ENCODE results near the gene LRRC42.
"Not testable (repeated sequence)": the region's sequence is repeated elsewhere in the genome, so short reads cannot be mapped to it uniquely, and the experiment has no call there.

The LRRC42 gene

GRCh38 chr1:54001591-54001990, 55.4 kb downstream of the LRRC42 start:
- DNase-seq, result no peak
- Mint-ChIP-seq H3K36me3 (ENCODE audit: low read depth) (no peaks in the 10 kb centered on the region), H3K4me1 (ENCODE audit: low read depth) (no peaks in the 10 kb centered on the region), H3K27me3 (no peaks in the 10 kb centered on the region), H3K27ac (no peak overlapping the region), H3K9me3 (no peaks in the 10 kb centered on the region), H3K4me3 (no peak overlapping the region)

- no peaks in the 10 kb centered on the region for H3K27me3 Mint-ChIP-seq
- no peaks in the 10 kb centered on the region for H3K4me1 Mint-ChIP-seq (ENCODE audit: low read depth)
- no peak overlapping the region for H3K27ac Mint-ChIP-seq
- H3K9me3 Mint-ChIP-seq, result no peaks in the 10 kb centered on the region
- no peaks in the 10 kb centered on the region for H3K36me3 Mint-ChIP-seq (ENCODE audit: low read depth)
- DNase-seq, result no peak
- H3K4me3 Mint-ChIP-seq, result no peak overlapping the region
Observed at GRCh38 chr1:54002544-54003248, 56.5 kb downstream of the LRRC42 start.

- Mint-ChIP-seq H3K9me3 (no peaks in the 10 kb centered on the region), H3K27ac (no peak overlapping the region), H3K36me3 (ENCODE audit: low read depth) (no peaks in the 10 kb centered on the region), H3K4me1 (ENCODE audit: low read depth) (no peaks in the 10 kb centered on the region), H3K4me3 (no peak overlapping the region), H3K27me3 (no peaks in the 10 kb centered on the region)
- DNase-seq, result no peak
Observed at GRCh38 chr1:54003249-54003646, 57.1 kb downstream of the LRRC42 start.

- not testable (repeated sequence) for H3K4me1 Mint-ChIP-seq (ENCODE audit: low read depth); DNase-seq; H3K4me3 Mint-ChIP-seq; H3K9me3 Mint-ChIP-seq; H3K27ac Mint-ChIP-seq; H3K36me3 Mint-ChIP-seq (ENCODE audit: low read depth); H3K27me3 Mint-ChIP-seq
Observed at GRCh38 chr1:54003750-54004480, 57.8 kb downstream of the LRRC42 start.

GRCh38 chr1:54004481-54005049, 58.4 kb downstream of the LRRC42 start:
- H3K4me1 Mint-ChIP-seq (ENCODE audit: low read depth), result no peaks in the 10 kb centered on the region
- H3K27ac Mint-ChIP-seq, result no peak overlapping the region
- H3K9me3 Mint-ChIP-seq, result no peaks in the 10 kb centered on the region
- H3K27me3 Mint-ChIP-seq, result no peaks in the 10 kb centered on the region
- DNase-seq, result no peak
- no peaks in the 10 kb centered on the region for H3K36me3 Mint-ChIP-seq (ENCODE audit: low read depth)
- no peak overlapping the region for H3K4me3 Mint-ChIP-seq

DNA sequence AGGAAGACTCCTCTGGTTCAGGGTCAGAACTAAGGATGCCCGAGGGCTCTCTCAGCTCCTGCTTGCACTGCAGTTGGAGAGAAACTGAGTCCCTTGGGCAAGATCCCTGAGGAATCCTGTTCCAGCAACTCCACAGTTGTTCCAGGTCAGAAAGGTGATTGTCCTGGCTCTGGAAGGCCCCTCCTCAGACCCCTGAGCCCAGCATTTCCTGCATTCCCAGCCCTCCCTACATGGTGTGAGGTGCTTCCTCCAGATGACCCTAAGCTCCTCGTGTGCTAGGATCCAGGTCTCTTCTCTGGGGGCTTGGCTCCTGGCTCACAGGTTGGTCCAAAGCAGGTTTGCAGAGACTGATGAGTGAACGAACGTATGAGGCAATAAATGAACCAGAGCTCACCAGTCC, 60.4 kb downstream of the LRRC42 start:
- Mint-ChIP-seq H3K4me1 (ENCODE audit: low read depth) (no peaks in the 10 kb centered on the region), H3K27ac (no peak overlapping the region), H3K9me3 (no peaks in the 10 kb centered on the region), H3K4me3 (no peak overlapping the region), H3K27me3 (no peaks in the 10 kb centered on the region), H3K36me3 (ENCODE audit: low read depth) (no peaks in the 10 kb centered on the region)
- no peak for DNase-seq

DNA sequence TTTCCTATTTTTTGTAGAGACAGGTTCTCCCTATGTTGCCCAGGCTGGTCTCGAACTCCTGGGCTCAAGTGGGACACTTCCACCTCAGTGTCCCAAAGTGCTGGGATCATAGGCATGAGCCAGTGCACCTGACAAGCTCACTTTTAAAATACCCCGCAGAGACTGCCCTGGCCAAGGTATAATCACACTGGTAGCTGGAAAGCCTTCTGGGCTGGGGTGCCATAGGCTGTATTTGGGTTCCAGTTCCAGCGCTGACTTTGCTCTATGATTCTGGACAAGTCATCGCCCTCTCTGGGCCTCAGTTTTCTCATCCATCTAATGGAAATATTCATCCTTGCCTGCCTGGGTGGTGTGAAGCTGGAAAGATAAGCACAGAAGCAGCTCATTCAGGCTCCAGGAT, 61.5 kb downstream of the LRRC42 start:
- Mint-ChIP-seq H3K9me3 (no peaks in the 10 kb centered on the region), H3K27me3 (no peaks in the 10 kb centered on the region), H3K4me3 (no peak overlapping the region), H3K4me1 (ENCODE audit: low read depth) (no peaks in the 10 kb centered on the region), H3K36me3 (ENCODE audit: low read depth) (no peaks in the 10 kb centered on the region), H3K27ac (no peak overlapping the region)
- DNase-seq, result no peak

DNA sequence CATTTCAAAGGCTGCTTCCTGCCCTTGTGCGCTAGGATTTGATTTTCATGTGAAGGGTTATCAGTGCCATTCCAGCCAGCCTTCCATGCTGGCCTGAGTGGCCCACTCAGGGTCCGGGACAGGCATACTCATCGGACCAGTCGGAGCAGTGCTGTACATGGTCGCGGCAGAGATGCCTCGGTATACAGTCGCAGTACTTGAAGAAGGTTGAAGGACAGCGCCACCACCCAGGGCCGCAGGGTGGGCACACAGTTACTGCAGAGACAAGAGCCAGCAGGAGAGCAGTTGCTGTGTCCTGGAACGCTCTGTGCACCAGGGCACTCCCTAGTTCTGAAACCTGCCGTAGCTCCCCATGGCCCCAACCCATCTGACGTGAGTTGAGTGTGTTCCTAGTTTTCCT, 62.7 kb downstream of the LRRC42 start:
- Mint-ChIP-seq H3K27ac (no peak overlapping the region), H3K4me3 (no peak overlapping the region), H3K36me3 (ENCODE audit: low read depth) (no peaks in the 10 kb centered on the region), H3K4me1 (ENCODE audit: low read depth) (no peaks in the 10 kb centered on the region), H3K27me3 (no peaks in the 10 kb centered on the region), H3K9me3 (no peaks in the 10 kb centered on the region)
- DNase-seq, result no peak

DNA sequence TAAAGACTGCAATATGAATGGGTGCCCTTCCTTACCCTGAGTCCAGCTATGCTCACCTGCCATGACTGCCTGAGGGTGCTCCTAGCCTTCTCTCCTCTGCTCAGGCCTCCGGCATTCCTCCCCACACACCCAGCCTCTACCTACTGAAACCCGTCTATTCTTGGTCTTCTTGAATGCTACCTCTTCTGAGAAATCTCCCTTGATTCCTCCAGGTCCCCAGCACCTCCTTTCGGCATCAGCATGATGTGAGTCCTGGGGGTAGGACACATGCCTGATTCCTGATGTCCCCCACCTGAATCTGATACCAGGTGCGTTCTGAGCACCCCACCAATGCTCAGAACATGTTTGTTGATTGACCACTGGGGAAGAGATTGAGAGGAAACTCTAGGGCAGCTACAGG, 63.3 kb downstream of the LRRC42 start:
- no peak for DNase-seq
- H3K4me1 Mint-ChIP-seq (ENCODE audit: low read depth), result no peaks in the 10 kb centered on the region

DNA sequence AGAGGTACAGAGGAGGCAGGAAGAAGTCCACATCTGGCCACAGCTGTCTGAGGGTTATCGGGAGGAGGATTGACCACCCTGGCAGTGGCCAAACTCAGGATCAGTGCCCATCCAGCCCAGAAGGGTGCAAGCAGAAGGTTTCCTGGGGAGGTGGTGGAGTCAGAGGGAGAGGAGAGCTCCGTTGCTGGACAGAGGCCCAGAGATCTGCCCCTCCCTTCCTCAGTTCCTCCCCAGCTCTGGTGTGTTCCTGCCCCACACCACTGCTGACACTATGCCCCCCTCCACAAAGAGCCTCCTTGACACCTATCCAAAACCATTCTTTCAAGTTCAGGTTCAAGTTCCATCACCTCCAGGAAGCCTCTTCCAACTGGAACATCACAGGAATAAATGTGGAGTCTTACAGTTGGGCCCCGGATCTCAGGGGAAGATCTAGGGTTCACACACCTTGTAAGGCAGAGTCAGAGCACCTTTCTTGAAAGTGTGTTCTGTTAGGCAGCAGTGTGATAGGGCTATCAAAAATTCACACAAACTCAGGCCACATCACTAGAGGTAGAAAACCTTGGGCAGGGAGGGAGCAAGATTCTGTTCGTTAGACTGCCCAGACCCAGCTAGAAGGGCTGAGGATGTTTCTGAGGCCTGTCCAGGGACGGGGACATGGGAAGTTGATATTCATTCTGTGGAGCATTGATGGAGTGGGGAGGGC, 64.4 kb downstream of the LRRC42 start:
- Mint-ChIP-seq H3K4me1 (ENCODE audit: low read depth) (no peaks in the 10 kb centered on the region), H3K27ac (no peak overlapping the region), H3K4me3 (no peak overlapping the region), H3K36me3 (ENCODE audit: low read depth) (no peaks in the 10 kb centered on the region), H3K27me3 (no peaks in the 10 kb centered on the region), H3K9me3 (no peaks in the 10 kb centered on the region)
- DNase-seq, result no peak

More for the DNA sequence above, 63.3 kb downstream of the LRRC42 start:
- Mint-ChIP-seq H3K36me3 (ENCODE audit: low read depth) (no peaks in the 10 kb centered on the region), H3K27me3 (no peaks in the 10 kb centered on the region), H3K9me3 (no peaks in the 10 kb centered on the region), H3K27ac (no peak overlapping the region), H3K4me3 (no peak overlapping the region)

GRCh38 chr1:54011316-54012007, 65.3 kb downstream of the LRRC42 start:
- Mint-ChIP-seq H3K9me3 (no peaks in the 10 kb centered on the region), H3K36me3 (ENCODE audit: low read depth) (no peaks in the 10 kb centered on the region), H3K4me1 (ENCODE audit: low read depth) (no peaks in the 10 kb centered on the region), H3K27ac (no peak overlapping the region), H3K27me3 (no peaks in the 10 kb centered on the region), H3K4me3 (no peak overlapping the region)
- DNase-seq, result no peak

DNA sequence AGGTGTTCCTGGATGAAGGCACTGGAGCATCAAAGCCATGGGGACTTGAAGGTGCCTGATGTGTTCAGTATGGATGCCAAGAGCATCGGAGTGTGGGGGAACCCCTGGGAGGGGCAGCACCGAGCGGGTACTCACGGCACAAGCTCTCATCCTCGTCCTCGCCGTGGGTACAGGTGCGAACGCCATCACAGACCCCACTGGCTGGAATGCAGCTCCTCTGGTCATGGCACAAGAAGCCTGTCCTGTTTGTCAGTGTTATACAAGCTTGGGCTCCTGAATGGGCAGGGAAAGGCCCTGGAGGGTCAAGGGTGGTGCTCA, 65.8 kb downstream of the LRRC42 start:
- Mint-ChIP-seq H3K4me3 (no peak overlapping the region), H3K27ac (no peak overlapping the region), H3K9me3 (no peaks in the 10 kb centered on the region), H3K36me3 (ENCODE audit: low read depth) (no peaks in the 10 kb centered on the region), H3K27me3 (no peaks in the 10 kb centered on the region), H3K4me1 (ENCODE audit: low read depth) (no peaks in the 10 kb centered on the region)
- DNase-seq, result no peak

- DNase-seq, result no peak
- no peaks in the 10 kb centered on the region for H3K9me3 Mint-ChIP-seq
- no peak overlapping the region for H3K27ac Mint-ChIP-seq
- H3K4me1 Mint-ChIP-seq (ENCODE audit: low read depth), result no peaks in the 10 kb centered on the region
- no peak overlapping the region for H3K4me3 Mint-ChIP-seq
- H3K27me3 Mint-ChIP-seq, result no peaks in the 10 kb centered on the region
- H3K36me3 Mint-ChIP-seq (ENCODE audit: low read depth), result no peaks in the 10 kb centered on the region
Observed at GRCh38 chr1:54012863-54013262, 66.7 kb downstream of the LRRC42 start.

DNA sequence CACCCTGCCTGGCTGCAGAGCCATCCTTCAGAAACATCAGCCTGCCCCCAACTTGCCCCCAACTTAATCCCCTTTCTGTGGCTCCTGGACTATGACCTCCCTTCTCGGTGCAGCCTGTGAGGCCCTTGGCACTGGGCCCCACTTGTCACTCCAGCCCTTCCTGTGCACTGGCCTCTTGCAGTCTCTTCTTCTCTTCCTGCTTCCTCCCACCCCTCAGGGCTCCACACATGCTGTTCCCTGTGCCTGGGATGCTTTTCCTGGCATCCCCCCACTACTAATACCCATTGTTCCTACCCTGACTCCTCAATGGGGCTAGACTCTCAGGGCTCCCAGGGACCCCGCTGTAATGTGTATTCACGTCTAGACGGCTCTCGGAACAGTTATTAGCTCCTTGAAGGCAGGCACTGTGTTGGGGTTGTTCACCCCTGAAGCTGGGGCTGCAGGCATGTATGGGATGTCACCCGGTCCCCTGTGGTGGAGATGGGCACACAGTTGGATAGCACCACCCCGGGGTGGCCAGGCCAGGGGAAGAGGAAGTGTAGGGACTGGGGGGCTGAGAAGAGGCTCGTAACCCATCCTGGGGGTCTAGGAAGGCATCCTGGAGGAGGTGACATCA, 67.4 kb downstream of the LRRC42 start:
- H3K36me3 Mint-ChIP-seq (ENCODE audit: low read depth), result no peaks in the 10 kb centered on the region
- no peak for DNase-seq
- H3K27me3 Mint-ChIP-seq, result no peaks in the 10 kb centered on the region
- no peaks in the 10 kb centered on the region for H3K9me3 Mint-ChIP-seq
- no peak overlapping the region for H3K27ac Mint-ChIP-seq
- no peak overlapping the region for H3K4me3 Mint-ChIP-seq
- no peaks in the 10 kb centered on the region for H3K4me1 Mint-ChIP-seq (ENCODE audit: low read depth)
